Neural crest cell (in vitro differentiated cells): ENCODE data around the gene OR5AC2. TPM values are rescaled to one million over a fixed set of nuclear protein-coding genes. Genes with fewer than 3 reads are reported as not detected.

ENCODE experiments used
- DNase-seq: peaks from one replicate; pipeline ENCODE4 v3.0.0; 2021; ENCODE audit warnings: low read depth, mixed read lengths, low spot score
- H3K27ac Mint-ChIP-seq: one replicate; pipeline ENCODE4 v1.8.0; 2021; ENCODE audit warnings: mild to moderate bottlenecking, mixed read lengths; ENCODE audit not compliant: unreplicated experiment
- H3K27me3 Mint-ChIP-seq: 2 replicates; pipeline ENCODE4 v1.8.0; 2021; ENCODE audit warnings: low read depth, mild to moderate bottlenecking, mixed read lengths
- H3K36me3 Mint-ChIP-seq: 2 replicates; pipeline ENCODE4 v1.8.0; 2021; ENCODE audit warnings: low read depth, mild to moderate bottlenecking, mixed read lengths
- H3K4me1 Mint-ChIP-seq: 2 replicates; pipeline ENCODE4 v1.8.0; 2021; ENCODE audit warnings: mixed read lengths
- H3K4me3 Mint-ChIP-seq: one replicate; pipeline ENCODE4 v1.8.0; 2021; ENCODE audit warnings: mild to moderate bottlenecking, mixed read lengths
- H3K9me3 Mint-ChIP-seq: 2 replicates; pipeline ENCODE4 v1.8.0; 2021; ENCODE audit warnings: mixed read lengths
- total RNA-seq: library from RNA; stranded (reverse); gene quantifications from 2 replicates; pipeline ENCODE4 v1.2.1, GENCODE V29; 2021
- TF ChIP-seq, protein P1 (sequence below): fragments of 200-600 bp; sonication (generic); conservative IDR thresholded peaks from 2 replicates; pipeline ENCODE4 v1.5.0; 2021; ENCODE audit warnings: antibody characterized with exemption, mild to moderate bottlenecking

OR5AC2 gene
- total RNA-seq, 1 donor from 2014 or later: not detected

DNA sequence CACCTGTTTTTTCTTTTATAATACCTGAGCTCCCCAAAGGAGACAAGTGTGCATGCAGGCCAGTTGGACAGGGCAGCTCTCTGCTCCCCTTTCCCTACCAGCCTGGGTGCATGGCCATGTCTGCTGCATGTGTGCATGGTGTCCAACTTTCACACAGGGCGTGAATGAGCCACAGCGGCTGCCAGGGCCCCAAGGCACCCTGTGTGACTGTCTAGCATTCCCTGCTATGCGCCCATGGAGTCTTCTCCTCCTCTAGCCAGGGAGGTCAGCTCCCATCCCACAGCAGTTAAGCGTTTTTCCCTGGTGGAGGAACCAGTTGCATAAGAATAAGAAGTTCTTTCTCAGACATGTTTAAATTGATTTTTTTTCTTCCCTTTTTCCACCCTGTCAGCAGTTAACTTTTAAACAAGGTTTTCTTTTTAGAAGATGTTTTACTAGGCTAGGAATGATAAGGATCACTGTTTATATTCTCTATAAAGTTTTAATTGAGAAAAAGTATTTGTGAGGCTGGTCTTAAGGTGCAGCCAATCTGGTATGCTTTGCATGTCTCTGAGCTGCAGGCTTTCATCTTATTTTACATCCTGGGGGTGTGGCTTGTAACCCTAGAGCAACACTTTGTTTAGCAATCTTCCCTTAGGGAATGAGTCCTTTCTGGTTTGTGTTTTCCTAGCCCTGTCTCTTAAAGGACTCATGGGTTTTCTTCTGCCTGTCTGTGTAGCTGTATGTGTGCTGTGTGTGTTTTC, 23.0 kb downstream of the OR5AC2 start:
- no peak for DNase-seq
- no peak overlapping the region for H3K4me3 Mint-ChIP-seq
- H3K9me3 Mint-ChIP-seq: peaks cover 6% of the 10 kb centered on the region
- TF ChIP-seq, protein P1, sequence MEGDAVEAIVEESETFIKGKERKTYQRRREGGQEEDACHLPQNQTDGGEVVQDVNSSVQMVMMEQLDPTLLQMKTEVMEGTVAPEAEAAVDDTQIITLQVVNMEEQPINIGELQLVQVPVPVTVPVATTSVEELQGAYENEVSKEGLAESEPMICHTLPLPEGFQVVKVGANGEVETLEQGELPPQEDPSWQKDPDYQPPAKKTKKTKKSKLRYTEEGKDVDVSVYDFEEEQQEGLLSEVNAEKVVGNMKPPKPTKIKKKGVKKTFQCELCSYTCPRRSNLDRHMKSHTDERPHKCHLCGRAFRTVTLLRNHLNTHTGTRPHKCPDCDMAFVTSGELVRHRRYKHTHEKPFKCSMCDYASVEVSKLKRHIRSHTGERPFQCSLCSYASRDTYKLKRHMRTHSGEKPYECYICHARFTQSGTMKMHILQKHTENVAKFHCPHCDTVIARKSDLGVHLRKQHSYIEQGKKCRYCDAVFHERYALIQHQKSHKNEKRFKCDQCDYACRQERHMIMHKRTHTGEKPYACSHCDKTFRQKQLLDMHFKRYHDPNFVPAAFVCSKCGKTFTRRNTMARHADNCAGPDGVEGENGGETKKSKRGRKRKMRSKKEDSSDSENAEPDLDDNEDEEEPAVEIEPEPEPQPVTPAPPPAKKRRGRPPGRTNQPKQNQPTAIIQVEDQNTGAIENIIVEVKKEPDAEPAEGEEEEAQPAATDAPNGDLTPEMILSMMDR: no peak
- H3K27me3 Mint-ChIP-seq: peaks cover 2% of the 10 kb centered on the region
- H3K36me3 Mint-ChIP-seq: no peaks in the 10 kb centered on the region
- H3K27ac Mint-ChIP-seq: no peak overlapping the region
- peaks cover 5% of the 10 kb centered on the region for H3K4me1 Mint-ChIP-seq

DNA sequence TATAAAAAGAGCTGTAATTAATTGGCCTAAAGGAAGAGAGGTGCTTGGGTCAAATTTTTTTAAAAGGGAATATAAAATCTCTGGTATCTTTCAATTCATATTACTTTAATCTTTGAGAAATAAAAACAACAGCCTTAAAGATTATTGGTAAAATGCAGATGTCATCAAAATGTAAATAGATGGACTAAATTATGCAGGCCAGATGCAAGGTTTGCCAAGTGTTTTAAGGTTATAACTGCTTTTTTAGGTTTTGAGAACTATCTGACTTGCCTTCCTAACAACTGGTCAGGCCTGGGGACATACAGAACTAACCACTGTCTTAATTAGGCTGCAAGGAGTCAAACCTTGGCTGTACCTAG, 23.6 kb downstream of the OR5AC2 start:
- Mint-ChIP-seq H3K27ac (no peak overlapping the region), H3K27me3 (peaks cover 2% of the 10 kb centered on the region), H3K4me3 (no peak overlapping the region), H3K9me3 (peaks cover 6% of the 10 kb centered on the region), H3K36me3 (no peaks in the 10 kb centered on the region), H3K4me1 (peaks cover 5% of the 10 kb centered on the region)
- no peak for DNase-seq
- TF ChIP-seq, protein P1: no peak

DNA sequence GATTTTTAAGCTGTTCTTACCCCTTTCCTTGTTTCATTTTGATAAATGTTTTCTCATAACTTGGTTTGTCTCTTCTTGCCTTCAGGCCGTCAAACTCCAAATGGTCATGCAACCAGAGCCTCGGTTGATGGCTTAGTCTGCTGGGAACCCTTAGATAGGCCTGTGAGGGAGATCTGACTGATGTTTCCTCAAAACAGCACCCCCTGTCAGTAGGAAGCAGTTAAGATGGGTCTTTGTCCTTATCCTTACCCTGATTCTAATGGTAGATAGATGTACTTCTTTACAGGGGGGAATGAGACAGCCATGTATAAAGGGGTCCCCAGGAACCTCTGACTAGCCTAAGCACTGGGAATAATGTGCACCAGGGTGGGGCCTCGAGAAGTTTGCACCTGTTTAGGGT, 27.3 kb downstream of the OR5AC2 start:
- Mint-ChIP-seq H3K27me3 (no peaks in the 10 kb centered on the region), H3K4me1 (peaks cover 5% of the 10 kb centered on the region), H3K9me3 (peaks cover 6% of the 10 kb centered on the region), H3K4me3 (no peak overlapping the region), H3K36me3 (no peaks in the 10 kb centered on the region), H3K27ac (no peak overlapping the region)
- no peak for DNase-seq
- TF ChIP-seq, protein P1: no peak

DNA sequence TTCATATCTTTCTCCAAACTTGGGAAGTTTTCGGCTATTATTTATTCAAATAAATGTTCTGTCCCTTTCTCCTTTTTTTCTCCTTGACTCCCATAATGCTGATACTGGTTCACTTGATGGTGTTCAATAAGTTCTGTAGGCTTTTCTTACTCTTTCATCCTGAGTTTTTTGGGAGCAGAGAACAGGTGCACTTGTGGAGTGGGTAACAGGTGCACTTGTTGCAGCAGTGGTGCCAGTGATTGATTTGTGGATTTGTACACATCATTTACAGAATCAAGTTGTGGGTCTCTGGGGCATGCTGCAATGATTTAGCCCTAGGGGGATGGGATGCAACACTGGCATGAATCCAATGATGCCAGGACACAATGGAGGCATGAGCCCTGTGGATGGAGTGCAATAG, 28.7 kb downstream of the OR5AC2 start:
- no peaks in the 10 kb centered on the region for H3K27me3 Mint-ChIP-seq
- no peaks in the 10 kb centered on the region for H3K4me1 Mint-ChIP-seq
- H3K36me3 Mint-ChIP-seq: no peaks in the 10 kb centered on the region
- TF ChIP-seq, protein P1: no peak
- DNase-seq: no peak
- no peak overlapping the region for H3K27ac Mint-ChIP-seq
- peaks cover 2% of the 10 kb centered on the region for H3K9me3 Mint-ChIP-seq
- H3K4me3 Mint-ChIP-seq: no peak overlapping the region

DNA sequence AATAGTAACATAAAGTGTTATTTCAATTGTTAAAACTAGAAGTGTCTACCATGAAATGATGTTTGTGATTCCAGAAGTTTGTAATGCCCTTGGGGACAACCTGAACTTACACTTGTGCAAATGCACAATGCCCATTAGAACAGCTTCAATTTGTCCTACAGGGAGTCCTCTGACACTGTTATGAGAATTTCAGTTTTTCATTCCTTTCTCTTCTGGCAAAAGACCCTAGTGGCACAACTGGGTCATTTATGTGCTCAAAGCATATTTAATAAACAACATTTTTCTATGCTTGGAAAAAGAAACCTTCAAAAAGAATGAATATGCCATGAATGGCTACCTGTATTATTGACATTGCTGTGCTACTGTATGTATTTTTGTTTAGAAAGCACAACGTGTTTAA, 43.4 kb downstream of the OR5AC2 start, which contains the start of gene OR5H1:
Gene OR5H1 (plus strand): TSS at position 301 of the 400 bp plus-strand sequence. CDS start 1,977 bp downstream, outside the sequence.
- Mint-ChIP-seq H3K27ac (no peak within 1 kb of the TSS), H3K4me1 (no peaks in the 10 kb centered on the region), H3K27me3 (peaks cover 4% of the 10 kb centered on the region), H3K9me3 (no peaks in the 10 kb centered on the region), H3K36me3 (no peaks in the 10 kb centered on the region), H3K4me3 (no peak within 1 kb of the TSS)
- TF ChIP-seq, protein P1: no peak
- no peak for DNase-seq
